Naive thymus-derived CD8-positive, alpha-beta T cell (primary cell): ENCODE data around the gene NOC4L. TPM values are rescaled to one million over a fixed set of nuclear protein-coding genes. Genes with fewer than 3 reads are reported as not detected.

ENCODE experiments used
- ATAC-seq, 2 donors: fragments of 150-1000 bp; cut with Tn5 transposase in 1 of 2; sonication (Bioruptor Pico), chemical (Tn5 transposase) in 1 of 2; 1 replicate in 1 of 2; 2 replicates in 1 of 2; pipeline ENCODE4 v1.10.0; 2021; ENCODE audit warnings: mild to moderate bottlenecking in 2 of 2, moderate library complexity in 2 of 2
- POLR2A ChIA-PET: fragments of 350-600 bp; sonication (Branson Sonifier 250); formaldehyde crosslinking; loops from one replicate; lab custom pipeline; 2021; ENCODE audit warnings: antibody characterized with exemption; lab: Charles Lee
- DNase-seq, 10 donors: peaks; one replicate each; pipeline versions ENCODE4 v3.0.0 to v3.0.0-alpha.2; 2020 to 2022
- H3K27ac Mint-ChIP-seq, 10 donors: one replicate each; pipeline ENCODE4 v1.8.0; 2020 to 2022; ENCODE audit warnings: mild to moderate bottlenecking in 10 of 10, mixed read lengths in 10 of 10, moderate library complexity in 4 of 10, inconsistent platforms in 1 of 10
- H3K27me3 Mint-ChIP-seq, 5 donors: one replicate each; pipeline ENCODE4 v1.8.0; 2021 to 2022; ENCODE audit warnings: mixed read lengths in 5 of 5
- H3K36me3 Mint-ChIP-seq, 3 donors: one replicate each; pipeline ENCODE4 v1.8.0; 2020 to 2022; ENCODE audit warnings: mixed read lengths in 3 of 3, mild to moderate bottlenecking in 2 of 3, inconsistent platforms in 1 of 3
- H3K4me1 Mint-ChIP-seq, 4 donors: one replicate each; pipeline ENCODE4 v1.8.0; 2021 to 2022; ENCODE audit warnings: mixed read lengths in 4 of 4
- H3K4me3 Mint-ChIP-seq, 10 donors: one replicate each; pipeline ENCODE4 v1.8.0; 2020 to 2022; ENCODE audit warnings: mild to moderate bottlenecking in 10 of 10, mixed read lengths in 10 of 10, moderate library complexity in 6 of 10, inconsistent platforms in 1 of 10
- H3K9me3 Mint-ChIP-seq, 9 donors: one replicate each; pipeline ENCODE4 v1.8.0; 2020 to 2022; ENCODE audit warnings: mixed read lengths in 9 of 9, mild to moderate bottlenecking in 3 of 9, inconsistent platforms in 1 of 9, moderate library complexity in 1 of 9
- polyA plus RNA-seq, 3 donors: library from polyadenylated mRNA; unstranded; fragments of 300-500 nt; fragmentation: Illumina TruSeq; gene quantifications; one replicate each; pipeline ENCODE4 v1.2.3, GENCODE V29; 2021
- total RNA-seq, 8 experiments: library from RNA in 2 of 8; stranded (reverse) in 2 of 8; gene quantifications; one replicate each; pipeline ENCODE4 v1.2.3 and lab custom pipeline; 2021 to 2026

Gene NOC4L
- total and polyA plus RNA-seq, 5 experiments from 2014 or later: 20.0 to 31.2 (median 23.5) TPM

- no peaks in the 10 kb centered on the region for H3K36me3 Mint-ChIP-seq
- no peaks in the 10 kb centered on the region for H3K9me3 Mint-ChIP-seq
- no peak overlapping the region for H3K27ac Mint-ChIP-seq
- no peak overlapping the region for H3K4me3 Mint-ChIP-seq
- H3K4me1 Mint-ChIP-seq: peaks cover 24 to 44% (median 35%) of the 10 kb centered on the region in 4 donors
- DNase-seq: peak in 1 of 10 donors; percentile 3
- POLR2A ChIA-PET: interaction anchor here (1.4 to 3.4 kb wide), 5 partner anchors 9 to 21 kb away, joined by 3 to 19 read pairs (median 7); no protein-coding TSS in a partner anchor
- peaks cover 0 to 22% (median 3%) of the 10 kb centered on the region in 5 donors for H3K27me3 Mint-ChIP-seq
- no peak for ATAC-seq
Measured at GRCh38 chr12:132175496-132176384, 31.5 kb downstream of the NOC4L start.

DNA sequence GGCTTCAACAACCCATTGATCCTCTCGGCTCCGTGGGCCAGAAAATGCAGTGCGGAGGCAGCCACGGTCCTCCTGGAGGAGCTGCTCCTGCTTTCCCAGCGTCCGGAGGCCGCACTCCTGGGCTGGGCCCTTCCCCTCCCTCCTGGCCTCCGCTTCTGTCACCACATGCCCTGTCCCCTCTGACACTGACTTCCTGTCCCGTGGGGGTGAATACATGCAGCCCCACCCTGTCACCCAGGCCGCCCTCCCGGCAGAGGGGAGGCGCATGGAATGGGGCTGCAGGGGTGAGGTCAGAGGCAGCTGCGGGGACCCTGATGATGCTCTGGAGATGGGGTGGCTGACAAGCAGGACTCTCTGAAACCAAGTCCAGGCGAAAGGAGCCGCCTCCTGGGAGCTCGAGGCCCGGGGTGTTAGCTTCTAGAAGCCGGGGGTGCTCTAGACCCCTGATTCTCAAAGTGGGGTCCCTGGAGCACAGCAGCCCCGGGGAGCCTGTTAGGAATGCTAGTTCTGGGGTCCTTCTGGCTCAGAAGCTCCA is 32.2 kb downstream of the NOC4L start:
- H3K4me1 Mint-ChIP-seq: peaks cover 30 to 50% (median 38%) of the 10 kb centered on the region in 4 donors
- H3K27ac Mint-ChIP-seq: peak overlapping the region in 1 of 10 donors; percentile 4
- H3K27me3 Mint-ChIP-seq: peaks cover 0 to 22% (median 3%) of the 10 kb centered on the region in 5 donors
- ATAC-seq: no peak
- POLR2A ChIA-PET: interaction anchor here (1.5 to 3.4 kb wide), 4 partner anchors 8 to 16 kb away, joined by 5 to 19 read pairs (median 8); no protein-coding TSS in a partner anchor
- no peak overlapping the region for H3K4me3 Mint-ChIP-seq
- DNase-seq: no peak
- H3K9me3 Mint-ChIP-seq: no peaks in the 10 kb centered on the region
- no peaks in the 10 kb centered on the region for H3K36me3 Mint-ChIP-seq

GRCh38 chr12:132176920-132177551 is 32.8 kb downstream of the NOC4L start:
- Mint-ChIP-seq H3K4me1 (peaks cover 30 to 54% (median 39%) of the 10 kb centered on the region in 4 donors), H3K27ac (peak overlapping the region in 1 of 10 donors; percentile 56)

GRCh38 chr12:132178316-132178715 is 34.1 kb downstream of the NOC4L start:
- peaks cover 0 to 4% (median 0%) of the 10 kb centered on the region in 3 donors for H3K36me3 Mint-ChIP-seq
- peak overlapping the region in 9 of 10 donors; percentile 48 to 93 (median 85) for H3K4me3 Mint-ChIP-seq
- peaks cover 0 to 9% (median 0%) of the 10 kb centered on the region in 9 donors for H3K9me3 Mint-ChIP-seq
- peaks cover 0 to 14% (median 0%) of the 10 kb centered on the region in 5 donors for H3K27me3 Mint-ChIP-seq
- peaks cover 26 to 52% (median 34%) of the 10 kb centered on the region in 4 donors for H3K4me1 Mint-ChIP-seq
- DNase-seq: no peak
- POLR2A ChIA-PET: interaction anchor here (1.0 to 2.9 kb wide), 6 partner anchors 9 to 27 kb away, joined by 3 to 25 read pairs (median 4); no protein-coding TSS in a partner anchor
- H3K27ac Mint-ChIP-seq: peak overlapping the region in 7 of 10 donors; percentile 14 to 92 (median 78)
- no peak for ATAC-seq

More at GRCh38 chr12:132176920-132177551, 32.8 kb downstream of the NOC4L start:
- POLR2A ChIA-PET: interaction anchor here (2.7 to 3.4 kb wide), 2 partner anchors 7 to 11 kb away, joined by 7 to 19 read pairs; no protein-coding TSS in a partner anchor
- Mint-ChIP-seq H3K9me3 (peaks cover 0 to 2% (median 0%) of the 10 kb centered on the region in 9 donors), H3K36me3 (no peaks in the 10 kb centered on the region), H3K27me3 (peaks cover 0 to 19% (median 3%) of the 10 kb centered on the region in 5 donors), H3K4me3 (no peak overlapping the region)
- DNase-seq (peak in 1 of 10 donors; percentile 3), ATAC-seq (no peak)

GRCh38 chr12:132178801-132179401 is 34.6 kb downstream of the NOC4L start:
- peaks cover 0 to 10% (median 0%) of the 10 kb centered on the region in 5 donors for H3K27me3 Mint-ChIP-seq
- H3K4me1 Mint-ChIP-seq: peaks cover 25 to 48% (median 32%) of the 10 kb centered on the region in 4 donors
- DNase-seq (peak in 8 of 10 donors; percentile 20 to 77 (median 51)), ATAC-seq (peak; percentile 82)
- H3K4me3 Mint-ChIP-seq: peak overlapping the region; percentile 64 to 93 (median 85)
- H3K9me3 Mint-ChIP-seq: peaks cover 0 to 12% (median 0%) of the 10 kb centered on the region in 9 donors
- peak overlapping the region; percentile 37 to 95 (median 84) for H3K27ac Mint-ChIP-seq
- peaks cover 0 to 4% (median 0%) of the 10 kb centered on the region in 3 donors for H3K36me3 Mint-ChIP-seq
- POLR2A ChIA-PET: interaction anchor here (1.0 to 2.9 kb wide), 6 partner anchors 8 to 28 kb away, joined by 3 to 25 read pairs (median 4); no protein-coding TSS in a partner anchor

- H3K27ac Mint-ChIP-seq: peak overlapping the region in 4 of 10 donors; percentile 18 to 95 (median 84)
- peaks cover 0 to 18% (median 0%) of the 10 kb centered on the region in 9 donors for H3K9me3 Mint-ChIP-seq
- H3K36me3 Mint-ChIP-seq: peaks cover 0 to 5% (median 4%) of the 10 kb centered on the region in 3 donors
- peak overlapping the region in 8 of 10 donors; percentile 63 to 93 (median 84) for H3K4me3 Mint-ChIP-seq
- ATAC-seq (no peak), DNase-seq (peak in 1 of 10 donors; percentile 1)
- POLR2A ChIA-PET: interaction anchor here (1.0 to 2.9 kb wide), 6 partner anchors 7 to 28 kb away, joined by 3 to 25 read pairs (median 4); no protein-coding TSS in a partner anchor
- peaks cover 0 to 7% (median 0%) of the 10 kb centered on the region in 5 donors for H3K27me3 Mint-ChIP-seq
- H3K4me1 Mint-ChIP-seq: peaks cover 24 to 49% (median 33%) of the 10 kb centered on the region in 4 donors
Measured at GRCh38 chr12:132179431-132180362, 35.4 kb downstream of the NOC4L start.

DNA sequence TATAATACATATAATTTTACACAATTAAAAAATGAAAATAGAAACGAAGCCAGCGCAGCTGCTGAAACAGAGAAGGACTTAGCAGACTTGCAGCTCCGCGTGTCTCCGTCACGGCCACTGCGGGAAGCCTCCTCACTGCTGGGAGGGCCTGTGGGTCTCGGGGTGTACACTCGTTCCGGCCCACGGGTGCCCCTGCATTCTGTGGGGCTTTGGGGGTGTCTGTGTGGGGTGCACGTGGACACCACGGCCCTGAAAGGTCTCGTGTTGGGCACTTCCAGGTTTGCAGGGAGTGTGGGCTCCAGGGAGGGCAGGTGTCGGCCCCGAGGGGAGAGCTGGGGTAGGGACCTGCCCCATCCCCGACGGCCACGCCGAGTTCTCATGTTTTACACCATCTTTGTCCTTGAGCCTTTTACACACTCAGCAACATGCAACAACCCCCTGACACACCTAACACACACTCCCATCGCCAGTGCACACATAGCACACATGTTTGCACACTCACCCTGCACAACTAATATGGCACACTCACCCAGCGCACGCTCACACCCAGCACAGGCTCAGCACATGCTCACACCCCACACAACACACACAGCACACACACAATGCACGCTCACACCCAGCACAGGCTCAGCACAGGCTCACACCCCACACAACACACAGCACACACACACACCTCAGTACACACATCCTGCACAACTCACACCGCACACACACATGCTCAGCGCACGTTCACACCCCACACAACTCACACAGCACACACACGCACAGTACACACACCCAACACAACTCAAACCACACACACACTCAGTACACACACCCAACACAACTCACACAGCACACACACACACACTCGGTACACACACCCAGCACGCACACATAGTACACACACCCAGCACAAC is 36.6 kb downstream of the NOC4L start:
- ATAC-seq: no peak

DNA sequence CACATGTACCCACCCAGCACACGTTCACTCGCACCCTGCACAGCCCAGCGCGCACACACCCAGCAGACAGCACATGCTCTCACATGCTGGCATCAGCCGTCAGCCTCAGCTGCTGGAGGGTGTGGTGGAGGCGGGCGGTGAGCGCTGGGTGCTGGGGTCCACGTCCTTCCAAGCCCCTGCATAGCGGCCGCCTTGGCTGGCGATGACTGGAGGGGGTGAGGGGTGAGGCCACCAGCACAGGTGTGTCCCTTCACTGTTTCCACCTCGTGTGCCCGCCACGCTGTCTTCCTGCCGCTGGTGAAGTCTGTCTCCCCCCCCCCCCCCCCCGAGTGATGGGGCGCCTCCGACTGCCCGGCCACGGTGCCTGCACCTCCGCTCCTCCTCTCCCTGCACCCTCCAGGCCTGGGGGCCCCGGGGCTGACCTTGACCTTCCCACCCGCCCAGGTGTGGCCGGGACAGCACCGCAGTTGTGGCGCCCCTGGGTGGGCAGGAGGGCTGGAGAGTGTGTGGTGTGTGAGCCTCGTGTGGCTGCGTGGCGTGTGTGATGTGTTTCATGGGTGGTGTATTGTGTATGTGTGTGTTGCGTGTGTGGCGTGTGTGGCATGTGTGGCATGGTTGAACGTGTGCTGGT is 37.4 kb downstream of the NOC4L start:
- DNase-seq (peak in 1 of 10 donors; percentile 4), ATAC-seq (no peak)
- Mint-ChIP-seq H3K27me3 (peaks cover 0 to 2% (median 0%) of the 10 kb centered on the region in 5 donors), H3K9me3 (peaks cover 0 to 24% (median 0%) of the 10 kb centered on the region in 9 donors), H3K36me3 (peaks cover 0 to 5% (median 4%) of the 10 kb centered on the region in 3 donors), H3K4me3 (peak overlapping the region in 1 of 10 donors; percentile 26), H3K27ac (peak overlapping the region in 2 of 10 donors; percentile 14 to 31), H3K4me1 (peaks cover 24 to 65% (median 47%) of the 10 kb centered on the region in 4 donors)
- POLR2A ChIA-PET: no interaction called here

More for the DNA sequence above, 36.6 kb downstream of the NOC4L start:
- peak in 1 of 10 donors; percentile 3 for DNase-seq
- Mint-ChIP-seq H3K9me3 (peaks cover 0 to 21% (median 0%) of the 10 kb centered on the region in 9 donors), H3K27me3 (peaks cover 0 to 5% (median 0%) of the 10 kb centered on the region in 5 donors), H3K36me3 (peaks cover 0 to 5% (median 4%) of the 10 kb centered on the region in 3 donors), H3K27ac (peak overlapping the region in 1 of 10 donors; percentile 14), H3K4me3 (peak overlapping the region in 3 of 10 donors; percentile 15 to 55 (median 16)), H3K4me1 (peaks cover 24 to 57% (median 40%) of the 10 kb centered on the region in 4 donors)
- POLR2A ChIA-PET: no interaction called here

GRCh38 chr12:132182206-132182710 is 38.0 kb downstream of the NOC4L start:
- peaks cover 0 to 24% (median 0%) of the 10 kb centered on the region in 9 donors for H3K9me3 Mint-ChIP-seq
- peaks cover 0 to 5% (median 4%) of the 10 kb centered on the region in 3 donors for H3K36me3 Mint-ChIP-seq
- no peaks in the 10 kb centered on the region for H3K27me3 Mint-ChIP-seq
- POLR2A ChIA-PET: no interaction called here
- H3K4me3 Mint-ChIP-seq: no peak overlapping the region
- ATAC-seq: no peak
- peak overlapping the region in 2 of 10 donors; percentile 9 to 56 for H3K27ac Mint-ChIP-seq
- no peak for DNase-seq
- peaks cover 24 to 70% (median 50%) of the 10 kb centered on the region in 4 donors for H3K4me1 Mint-ChIP-seq
